Neutrophil (primary cell): ENCODE data around the gene LRP2.
"Not testable (repeated sequence)": the region's sequence is repeated elsewhere in the genome, so short reads cannot be mapped to it uniquely, and the experiment has no call there.

ENCODE experiments used
- H3K27ac ChIP-seq: fragments of 200-600 bp; sonication (generic); 2 replicates; pipeline ENCODE4 v1.5.1; 2016; ENCODE audit warnings: mild to moderate bottlenecking, moderate library complexity
- H3K27me3 ChIP-seq: fragments of 200-600 bp; sonication (generic); 2 replicates; pipeline ENCODE4 v1.6.0; 2016; ENCODE audit warnings: mild to moderate bottlenecking
- H3K36me3 ChIP-seq: fragments of 200-600 bp; sonication (generic); 2 replicates; pipeline ENCODE4 v1.5.1; 2017
- H3K4me1 ChIP-seq, 2 experiments: fragments of 200-600 bp in 1 of 2; sonication (generic) in 1 of 2; 1 replicate in 1 of 2; 2 replicates in 1 of 2; pipeline versions ENCODE4 v1.5.1 to v1.6.1; 2013 to 2016; ENCODE audit warnings: low read depth in 1 of 2, low read length in 1 of 2, mild to moderate bottlenecking in 1 of 2, moderate library complexity in 1 of 2; ENCODE audit not compliant: control insufficient read depth in 1 of 2, insufficient read depth in 1 of 2
- H3K4me3 ChIP-seq, 2 experiments: fragments of 200-600 bp in 1 of 2; sonication (generic) in 1 of 2; 1 replicate in 1 of 2; 2 replicates in 1 of 2; pipeline ENCODE4 v1.5.1; 2013 to 2016; ENCODE audit warnings: low read depth in 1 of 2, low read length in 1 of 2, mild to moderate bottlenecking in 1 of 2, moderate library complexity in 1 of 2
- H3K9me3 ChIP-seq: fragments of 200-600 bp; sonication (generic); 2 replicates; pipeline ENCODE4 v1.5.1; 2016
- TF ChIP-seq, protein P1 (sequence below): fragments of 200-600 bp; sonication (generic); IDR thresholded peaks from 2 replicates; pipeline ENCODE4 v1.5.1; 2016; ENCODE audit warnings: antibody characterized with exemption

Gene LRP2

GRCh38 chr2:169330555-169331198, 31.7 kb downstream of the LRP2 start:
- Histone ChIP-seq H3K9me3 (no peaks in the 10 kb centered on the region), H3K36me3 (no peaks in the 10 kb centered on the region), H3K4me1 (no peaks in the 10 kb centered on the region), H3K4me3 (no peak overlapping the region), H3K27ac (no peak overlapping the region), H3K27me3 (peaks cover 10% of the 10 kb centered on the region)
- TF ChIP-seq, protein P1, sequence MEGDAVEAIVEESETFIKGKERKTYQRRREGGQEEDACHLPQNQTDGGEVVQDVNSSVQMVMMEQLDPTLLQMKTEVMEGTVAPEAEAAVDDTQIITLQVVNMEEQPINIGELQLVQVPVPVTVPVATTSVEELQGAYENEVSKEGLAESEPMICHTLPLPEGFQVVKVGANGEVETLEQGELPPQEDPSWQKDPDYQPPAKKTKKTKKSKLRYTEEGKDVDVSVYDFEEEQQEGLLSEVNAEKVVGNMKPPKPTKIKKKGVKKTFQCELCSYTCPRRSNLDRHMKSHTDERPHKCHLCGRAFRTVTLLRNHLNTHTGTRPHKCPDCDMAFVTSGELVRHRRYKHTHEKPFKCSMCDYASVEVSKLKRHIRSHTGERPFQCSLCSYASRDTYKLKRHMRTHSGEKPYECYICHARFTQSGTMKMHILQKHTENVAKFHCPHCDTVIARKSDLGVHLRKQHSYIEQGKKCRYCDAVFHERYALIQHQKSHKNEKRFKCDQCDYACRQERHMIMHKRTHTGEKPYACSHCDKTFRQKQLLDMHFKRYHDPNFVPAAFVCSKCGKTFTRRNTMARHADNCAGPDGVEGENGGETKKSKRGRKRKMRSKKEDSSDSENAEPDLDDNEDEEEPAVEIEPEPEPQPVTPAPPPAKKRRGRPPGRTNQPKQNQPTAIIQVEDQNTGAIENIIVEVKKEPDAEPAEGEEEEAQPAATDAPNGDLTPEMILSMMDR, result no peak

DNA sequence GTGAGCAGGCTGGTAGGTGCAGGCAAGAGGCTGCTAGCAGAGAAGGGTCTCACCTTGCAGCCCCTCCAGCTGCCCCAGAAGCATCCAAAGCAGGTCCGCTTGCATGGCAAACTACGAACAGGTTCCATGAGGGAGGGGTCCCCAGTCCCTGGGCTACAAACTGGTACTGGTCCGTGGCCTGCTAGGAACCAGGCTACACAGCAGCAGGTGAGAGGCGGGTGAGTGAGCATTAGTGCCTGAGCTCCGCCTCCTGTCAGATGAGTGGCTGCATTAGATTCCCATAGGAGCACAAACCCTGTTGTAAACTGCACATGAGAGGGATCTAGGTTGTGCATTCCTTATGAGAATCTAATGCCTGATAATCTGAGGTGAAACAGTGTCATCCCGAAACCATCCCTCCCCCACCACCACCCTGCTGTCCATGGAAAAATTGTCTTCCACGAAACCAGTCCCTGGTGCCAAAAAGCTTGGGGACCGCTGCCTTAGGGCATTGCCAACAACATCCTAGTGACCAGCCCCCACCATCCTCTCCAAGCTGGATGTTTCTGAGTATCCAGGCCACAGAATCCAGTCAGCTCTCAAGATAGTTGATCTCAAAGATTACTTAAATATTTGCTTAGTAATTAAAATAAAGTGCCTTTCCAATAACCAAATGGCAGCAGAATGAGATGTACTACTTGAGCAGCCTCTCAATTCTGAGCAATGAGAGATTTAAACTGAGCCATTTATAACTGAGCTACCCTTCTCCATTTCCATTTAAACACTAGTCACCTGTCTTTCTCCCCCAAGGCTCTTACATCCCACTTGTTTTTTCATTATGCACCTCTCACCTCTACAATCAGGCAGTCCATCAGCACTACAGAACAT, 32.4 kb downstream of the LRP2 start:
- no peak overlapping the region for H3K4me3 ChIP-seq
- H3K27me3 ChIP-seq, result peaks cover 10% of the 10 kb centered on the region
- H3K9me3 ChIP-seq, result no peaks in the 10 kb centered on the region
- no peak overlapping the region for H3K27ac ChIP-seq
- no peaks in the 10 kb centered on the region for H3K4me1 ChIP-seq
- TF ChIP-seq, protein P1, result no peak
- no peaks in the 10 kb centered on the region for H3K36me3 ChIP-seq

- Histone ChIP-seq H3K27me3 (peaks cover 20% of the 10 kb centered on the region), H3K36me3 (no peaks in the 10 kb centered on the region), H3K4me1 (no peaks in the 10 kb centered on the region), H3K9me3 (no peaks in the 10 kb centered on the region), H3K4me3 (no peak overlapping the region), H3K27ac (no peak overlapping the region)
- TF ChIP-seq, protein P1, result no peak
Measured at GRCh38 chr2:169328785-169329184, 33.5 kb downstream of the LRP2 start.

DNA sequence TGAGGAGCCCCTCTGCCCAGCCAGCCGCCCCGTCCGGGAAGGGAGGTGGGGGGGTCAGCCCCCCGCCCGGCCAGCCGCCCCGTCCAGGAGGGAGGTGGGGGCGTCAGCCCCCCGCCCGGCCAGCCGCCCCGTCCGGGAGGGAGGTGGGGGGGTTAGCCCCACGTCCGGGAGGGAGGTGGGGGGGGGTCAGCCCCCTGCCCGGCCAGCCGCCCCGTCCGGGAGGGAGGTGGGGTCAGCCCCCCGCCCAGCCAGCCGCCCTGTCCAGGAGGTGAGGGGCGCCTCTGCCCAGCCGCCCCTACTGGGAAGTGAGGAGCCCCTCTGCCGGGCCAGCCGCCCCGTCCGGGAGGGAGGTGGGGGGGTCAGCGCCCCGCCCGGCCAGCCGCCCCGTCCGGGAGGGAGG, 34.5 kb downstream of the LRP2 start:
- H3K4me1 ChIP-seq, H3K27ac ChIP-seq, H3K36me3 ChIP-seq, H3K9me3 ChIP-seq, H3K4me3 ChIP-seq: not testable (repeated sequence)
- H3K27me3 ChIP-seq, result peaks cover 25% of the 10 kb centered on the region

GRCh38 chr2:169325886-169326285, 36.4 kb downstream of the LRP2 start:
- H3K27ac ChIP-seq, H3K36me3 ChIP-seq, H3K4me3 ChIP-seq, H3K4me1 ChIP-seq, H3K9me3 ChIP-seq: not testable (repeated sequence)
- H3K27me3 ChIP-seq, result peaks cover 32% of the 10 kb centered on the region

- peaks cover 31% of the 10 kb centered on the region for H3K27me3 ChIP-seq
- H3K36me3 ChIP-seq, result no peaks in the 10 kb centered on the region
- TF ChIP-seq, protein P1, result no peak
- H3K27ac ChIP-seq, result no peak overlapping the region
- no peak overlapping the region for H3K4me3 ChIP-seq
- H3K9me3 ChIP-seq, result no peaks in the 10 kb centered on the region
- no peaks in the 10 kb centered on the region for H3K4me1 ChIP-seq
Measured at GRCh38 chr2:169324581-169325260, 37.6 kb downstream of the LRP2 start.
